ENCODE results near the gene TNXB.
"Not testable (repeated sequence)": the region's sequence is repeated elsewhere in the genome, so short reads cannot be mapped to it uniquely, and the experiment has no call there.

Gene TNXB

DNA sequence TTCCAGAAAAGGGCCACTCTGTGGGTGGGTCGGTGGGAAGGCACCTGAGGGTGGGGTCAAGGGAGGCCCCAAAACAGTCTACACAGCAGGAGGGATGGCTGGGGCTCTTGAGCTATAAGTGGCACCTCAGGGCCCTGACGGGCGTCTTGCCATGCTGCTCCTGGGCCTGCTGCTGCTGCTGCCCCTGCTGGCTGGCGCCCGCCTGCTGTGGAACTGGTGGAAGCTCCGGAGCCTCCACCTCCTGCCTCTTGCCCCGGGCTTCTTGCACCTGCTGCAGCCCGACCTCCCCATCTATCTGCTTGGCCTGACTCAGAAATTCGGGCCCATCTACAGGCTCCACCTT, 103.6 kb downstream of the TNXB start:
- in situ Hi-C loops (cut with MboI; ENCODE audit: low sequenced_read_pairs) = not testable (repeated sequence)

DNA sequence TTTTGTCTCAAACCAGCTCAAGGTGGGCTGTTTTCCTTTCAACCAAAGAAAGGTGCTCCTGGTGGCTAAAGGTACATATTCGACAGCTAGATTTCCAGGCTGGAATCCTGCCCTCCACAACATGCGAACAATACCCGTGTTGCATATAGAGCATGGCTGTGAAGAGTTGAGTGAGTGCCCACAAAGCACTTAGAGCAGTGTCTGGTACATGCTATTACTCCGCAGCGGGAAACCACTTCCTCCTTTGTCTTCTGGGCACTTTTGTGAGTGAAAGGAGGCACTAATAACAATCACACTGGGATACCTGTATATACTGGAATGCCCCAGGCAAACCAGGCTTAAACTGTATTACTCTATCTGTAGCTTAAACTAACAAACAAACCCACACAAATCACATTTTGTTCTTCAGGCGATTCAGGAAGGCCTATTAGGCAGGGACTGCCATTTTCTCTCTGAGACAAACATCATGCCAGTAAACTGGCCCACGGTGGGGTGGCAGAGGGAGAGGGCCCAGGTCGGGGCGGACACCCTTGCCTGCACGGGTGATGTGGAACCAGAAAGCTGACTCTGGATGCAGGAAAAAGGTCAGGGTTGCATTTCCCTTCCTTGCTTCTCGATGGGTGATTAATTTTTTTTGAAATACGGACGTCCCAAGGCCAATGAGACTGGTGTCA, 104.1 kb downstream of the TNXB start:
- in situ Hi-C loops (cut with MboI; ENCODE audit: low sequenced_read_pairs) = not testable (repeated sequence)

DNA sequence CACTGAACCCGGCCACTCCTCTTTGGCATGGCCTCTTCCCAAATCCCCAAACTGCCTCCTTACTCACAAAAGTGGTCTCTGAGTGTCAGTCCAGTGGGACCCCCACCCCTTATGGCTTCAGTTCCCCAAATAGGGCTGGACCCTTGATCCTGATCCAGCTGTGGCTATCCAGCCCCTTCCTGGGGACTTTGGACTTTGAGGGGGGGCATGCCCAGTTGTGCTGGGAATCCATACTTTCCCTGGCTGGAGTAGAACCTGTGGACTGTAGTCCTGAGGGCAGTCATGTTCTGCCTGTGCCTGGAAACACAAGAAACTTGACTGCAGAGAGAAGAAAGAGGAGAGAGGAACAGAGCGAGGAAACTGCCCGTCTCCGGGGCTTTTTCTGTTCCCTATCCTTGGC, 104.7 kb downstream of the TNXB start:
- in situ Hi-C loops (cut with MboI; ENCODE audit: low sequenced_read_pairs) = not testable (repeated sequence)

DNA sequence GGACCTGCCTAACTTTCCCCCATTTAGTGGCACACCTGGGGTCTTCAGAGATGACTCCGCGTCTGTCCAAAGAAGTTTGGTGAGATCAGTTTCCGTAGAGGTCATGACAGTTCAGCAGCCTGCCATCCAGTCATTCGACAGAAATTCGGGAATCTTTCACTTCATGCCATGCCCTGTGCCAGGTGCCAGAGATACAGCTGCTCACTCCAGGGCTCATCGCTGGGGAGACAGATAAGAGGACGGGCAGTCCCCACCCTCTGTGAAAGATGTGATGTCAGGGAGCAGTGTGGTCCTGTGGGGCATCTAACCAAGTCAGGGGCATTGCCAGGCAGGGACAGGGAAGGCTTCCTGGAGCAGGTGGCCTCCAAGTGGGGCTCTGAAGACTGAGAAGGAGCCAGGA, 105.8 kb downstream of the TNXB start:
- in situ Hi-C loops (cut with MboI; ENCODE audit: low sequenced_read_pairs) = not testable (repeated sequence)

DNA sequence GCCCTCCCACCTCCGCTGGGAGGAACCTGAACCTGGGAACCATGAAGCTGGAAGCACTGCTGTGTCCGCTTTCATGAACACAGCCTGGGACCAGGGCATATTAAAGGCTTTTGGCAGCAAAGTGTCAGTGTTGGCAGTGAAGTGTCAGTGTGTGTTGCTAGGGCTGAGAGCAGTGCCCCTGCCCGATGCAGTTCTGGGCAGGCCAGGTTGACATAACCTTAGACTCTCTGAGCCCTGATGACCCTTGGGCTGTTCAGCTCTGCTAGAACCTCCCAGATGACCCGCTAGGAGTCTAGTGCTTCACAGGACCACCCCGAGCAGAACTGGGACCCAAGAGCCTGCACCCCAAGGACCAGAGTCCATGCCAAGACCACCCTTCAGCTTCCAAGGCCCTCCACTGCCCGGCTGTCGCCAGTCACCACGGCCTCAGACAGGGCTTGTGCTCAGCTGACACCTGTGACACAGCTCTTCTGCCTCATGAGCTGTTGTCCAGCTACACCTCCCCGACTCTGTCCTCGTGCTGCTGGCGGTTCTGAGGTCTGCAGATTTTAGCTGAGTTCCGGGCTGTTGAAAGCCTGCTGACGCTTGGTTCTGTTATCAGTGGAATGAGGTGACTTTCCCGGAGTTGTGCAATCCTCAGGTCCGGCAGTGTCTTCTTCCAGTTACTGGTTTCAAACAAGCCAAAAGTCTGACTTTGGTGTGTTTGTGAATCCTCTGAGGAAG, 106.4 kb downstream of the TNXB start:
- in situ Hi-C loops (cut with MboI; ENCODE audit: low sequenced_read_pairs) = not testable (repeated sequence)

DNA sequence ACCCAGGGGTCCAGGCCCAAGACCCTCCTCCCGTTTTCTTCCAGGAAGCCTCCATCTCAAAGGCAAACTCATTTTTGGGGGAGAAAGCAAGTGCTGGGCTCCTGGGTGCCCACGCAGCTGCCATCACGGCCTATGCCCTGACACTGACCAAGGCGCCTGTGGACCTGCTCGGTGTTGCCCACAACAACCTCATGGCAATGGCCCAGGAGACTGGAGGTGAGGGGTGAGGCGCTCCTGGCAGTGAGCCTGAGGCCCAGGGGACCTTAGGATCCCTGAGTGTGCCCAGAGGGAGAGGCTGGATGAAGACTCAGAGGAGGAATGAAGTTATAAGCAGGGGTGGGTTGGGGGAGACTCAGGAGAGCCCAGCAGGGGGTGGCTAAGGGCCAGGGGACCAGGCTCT, 112.8 kb downstream of the TNXB start:
- in situ Hi-C loops (cut with MboI; ENCODE audit: low sequenced_read_pairs) = not testable (repeated sequence)

DNA sequence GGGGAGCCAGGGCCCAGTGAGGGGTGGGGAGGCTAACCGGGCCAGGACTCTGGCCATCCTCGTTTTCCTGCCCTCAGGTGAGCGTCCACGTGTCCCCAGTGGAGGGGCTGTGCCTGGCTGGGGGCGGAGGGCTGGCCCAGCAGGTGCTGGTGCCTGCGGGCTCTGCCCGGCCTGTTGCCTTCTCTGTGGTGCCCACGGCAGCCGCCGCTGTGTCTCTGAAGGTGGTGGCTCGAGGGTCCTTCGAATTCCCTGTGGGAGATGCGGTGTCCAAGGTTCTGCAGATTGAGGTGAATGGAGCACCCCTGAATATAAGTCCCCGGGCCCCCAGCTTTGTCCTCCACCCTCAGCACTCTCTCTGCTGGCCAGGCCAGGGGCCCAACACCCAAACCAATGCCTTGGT, 114.7 kb downstream of the TNXB start:
- in situ Hi-C loops (cut with MboI; ENCODE audit: low sequenced_read_pairs) = not testable (repeated sequence)

Measured in HL-60/S4 treated with phorbol 12-myristate 13-acetate at 8.2 ng/mL for 4 days and 3 days (cell line).